Spleen (tissue), 11 donors: ENCODE data around the gene ACSS3. TPM values are rescaled to one million over a fixed set of nuclear protein-coding genes. Genes with fewer than 3 reads are reported as not detected.

Experiments used
- microRNA-seq, 3 donors: library from miRNA; unstranded; fragments of <30 nt; microRNA quantifications; one replicate each; pipeline versions ENCODE4 to v1.1.0, GENCODE V29; 2019 to 2020
- polyA plus RNA-seq, 3 donors: library from polyadenylated mRNA; stranded (reverse); fragments of 200-250 nt; gene quantifications; one replicate each; pipeline ENCODE4 v1.2.1, GENCODE V29; 2013
- small RNA-seq, 4 donors: library from RNA; depleted of rRNA; stranded (forward); fragments of <200 nt; gene quantifications; one replicate each; pipeline ENCODE3, GENCODE V24; 2016
- total RNA-seq, 7 donors: library from RNA; depleted of rRNA in 3 of 7; stranded (reverse); fragments of >200 nt in 3 of 7; fragmentation: NEBNext Ultra II Directional in 4 of 7; extraction: Animal tissue kit (Norgen Biotek cat#: 25700) in 4 of 7; gene quantifications; one replicate each; pipeline versions ENCODE4 v1.1.0 to v1.2.1, GENCODE V29; 2016 to 2021
- donor health status: healthy with polysubstance abuse.
- donor health status: DM: no; HTN: no; CAD: no; lungs with moderate emphysema.
- donor health status: DM: no; HTN: no; CAD: no.
- donor health status: Bipolar disorder and iron deficiency.
- donor health status: healthy.
- donor health status: DM: no; HTN: no; CAD: no.
- donor health status: DM: yes; HTN: yes; CAD: no.

The ACSS3 gene
- total and polyA plus RNA-seq, 10 donors, result 1.1 to 12.3 (median 7.0) TPM

Small RNA genes lying within 50 kb of the gene (microRNA-seq; reads per million reads assigned to microRNA genes)
- gene MIR4699, result 0 to 0.35 (median 0) reads per million in 3 donors

Small RNA genes lying within 50 kb of the gene (small RNA-seq; reads per million reads assigned to genes)
- 0 reads per million in 4 donors for gene MIR4699

Other genes starting within 250 kb of the ACSS3 start
- gene LIN7A, start 140.1 kb upstream of the ACSS3 start, total RNA-seq, result 10 to 100 TPM; 12.0 to 31.6 (median 14.8) TPM
- gene LIN7A, start 140.1 kb upstream of the ACSS3 start, polyA plus RNA-seq, result 1 to 10 TPM; 1.7 to 2.4 (median 2.2) TPM